ENCODE results near the gene NLRP1. TPM values are rescaled to one million over a fixed set of nuclear protein-coding genes. Genes with fewer than 3 reads are reported as not detected.

NLRP1 gene
- total RNA-seq, 2 donors from 2014 or later = 11.4 to 16.5 TPM

- Histone ChIP-seq H3K9me3 (no peaks in the 10 kb centered on the region), H3K36me3 (peaks cover 8% of the 10 kb centered on the region), H3K27ac (no peak overlapping the region), H3K4me1 (no peaks in the 10 kb centered on the region), H3K4me3 (no peak overlapping the region), H3K27me3 (no peaks in the 10 kb centered on the region)
- TF ChIP-seq, protein P1, sequence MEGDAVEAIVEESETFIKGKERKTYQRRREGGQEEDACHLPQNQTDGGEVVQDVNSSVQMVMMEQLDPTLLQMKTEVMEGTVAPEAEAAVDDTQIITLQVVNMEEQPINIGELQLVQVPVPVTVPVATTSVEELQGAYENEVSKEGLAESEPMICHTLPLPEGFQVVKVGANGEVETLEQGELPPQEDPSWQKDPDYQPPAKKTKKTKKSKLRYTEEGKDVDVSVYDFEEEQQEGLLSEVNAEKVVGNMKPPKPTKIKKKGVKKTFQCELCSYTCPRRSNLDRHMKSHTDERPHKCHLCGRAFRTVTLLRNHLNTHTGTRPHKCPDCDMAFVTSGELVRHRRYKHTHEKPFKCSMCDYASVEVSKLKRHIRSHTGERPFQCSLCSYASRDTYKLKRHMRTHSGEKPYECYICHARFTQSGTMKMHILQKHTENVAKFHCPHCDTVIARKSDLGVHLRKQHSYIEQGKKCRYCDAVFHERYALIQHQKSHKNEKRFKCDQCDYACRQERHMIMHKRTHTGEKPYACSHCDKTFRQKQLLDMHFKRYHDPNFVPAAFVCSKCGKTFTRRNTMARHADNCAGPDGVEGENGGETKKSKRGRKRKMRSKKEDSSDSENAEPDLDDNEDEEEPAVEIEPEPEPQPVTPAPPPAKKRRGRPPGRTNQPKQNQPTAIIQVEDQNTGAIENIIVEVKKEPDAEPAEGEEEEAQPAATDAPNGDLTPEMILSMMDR (IDR thresholded peaks at IDR 0.05) = no peak
- no peak for DNase-seq (ENCODE audit: low spot score)
Observed at GRCh38 chr17:5563456-5563855, 20.9 kb downstream of the NLRP1 start.

DNA sequence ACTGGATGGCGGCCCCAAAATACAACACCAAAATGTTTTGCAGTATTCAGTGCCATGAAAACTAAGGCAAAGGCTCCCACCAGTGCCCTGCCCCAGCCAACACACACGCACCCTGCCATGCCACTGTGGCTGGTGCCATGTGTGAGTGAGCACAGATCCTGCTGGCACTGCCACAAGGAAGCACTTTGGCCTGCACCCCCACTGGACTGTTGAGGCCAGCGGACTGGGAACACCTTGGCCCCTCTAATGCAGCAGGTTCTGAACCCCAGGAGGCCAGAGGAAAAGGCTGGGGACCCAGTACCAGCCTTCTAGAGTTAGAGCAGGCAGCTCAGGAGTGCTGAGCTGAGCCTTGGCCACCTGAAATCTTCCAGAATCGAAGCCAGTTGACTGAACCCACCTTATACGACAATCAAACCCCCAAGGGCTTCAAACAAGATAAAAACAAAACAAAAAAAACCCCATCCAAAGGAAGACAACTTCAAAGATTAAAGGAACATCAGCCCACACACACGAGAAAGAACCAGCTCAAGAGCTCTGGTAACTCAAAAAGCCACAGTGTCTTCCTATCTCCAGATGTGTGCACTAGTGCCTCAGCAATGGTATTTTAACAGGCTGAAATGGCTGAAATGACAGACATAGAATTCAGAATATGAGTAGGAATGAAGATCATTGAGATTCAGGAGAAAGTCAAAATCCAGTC is 21.5 kb downstream of the NLRP1 start:
- Histone ChIP-seq H3K4me3 (no peak overlapping the region), H3K4me1 (no peaks in the 10 kb centered on the region), H3K27ac (no peak overlapping the region), H3K36me3 (peaks cover 8% of the 10 kb centered on the region), H3K27me3 (no peaks in the 10 kb centered on the region), H3K9me3 (no peaks in the 10 kb centered on the region)
- no peak for DNase-seq (ENCODE audit: low spot score)
- TF ChIP-seq, protein P1 (IDR thresholded peaks at IDR 0.05) = no peak

GRCh38 chr17:5561736-5562571 is 22.4 kb downstream of the NLRP1 start:
- Histone ChIP-seq H3K27me3 (no peaks in the 10 kb centered on the region), H3K27ac (no peak overlapping the region), H3K36me3 (peaks cover 3% of the 10 kb centered on the region), H3K4me1 (no peaks in the 10 kb centered on the region), H3K9me3 (no peaks in the 10 kb centered on the region), H3K4me3 (no peak overlapping the region)
- TF ChIP-seq, protein P1 (IDR thresholded peaks at IDR 0.05) = no peak
- no peak for DNase-seq (ENCODE audit: low spot score)

GRCh38 chr17:5560361-5560988 is 23.8 kb downstream of the NLRP1 start:
- H3K4me1 ChIP-seq = no peaks in the 10 kb centered on the region
- no peaks in the 10 kb centered on the region for H3K9me3 ChIP-seq
- no peaks in the 10 kb centered on the region for H3K27me3 ChIP-seq
- peaks cover 3% of the 10 kb centered on the region for H3K36me3 ChIP-seq
- H3K4me3 ChIP-seq = no peak overlapping the region
- TF ChIP-seq, protein P1 (IDR thresholded peaks at IDR 0.05) = no peak
- H3K27ac ChIP-seq = no peak overlapping the region
- DNase-seq (ENCODE audit: low spot score) = no peak

GRCh38 chr17:5558815-5559785 is 25.2 kb downstream of the NLRP1 start:
- Histone ChIP-seq H3K27ac (no peak overlapping the region), H3K27me3 (no peaks in the 10 kb centered on the region), H3K4me1 (no peaks in the 10 kb centered on the region), H3K9me3 (no peaks in the 10 kb centered on the region), H3K4me3 (no peak overlapping the region), H3K36me3 (peaks cover 3% of the 10 kb centered on the region)
- no peak for DNase-seq (ENCODE audit: low spot score)
- TF ChIP-seq, protein P1 (IDR thresholded peaks at IDR 0.05) = no peak

All from right atrium auricular region (tissue), 2 donors.